ENCODE data around the gene PYGO2.

Gene PYGO2

GRCh38 chr1:154959426-154959780, 2.2 kb downstream of the PYGO2 start:
- no peak for DNase-seq

GRCh38 chr1:154958681-154959425, 2.7 kb downstream of the PYGO2 start:
- DNase-seq: no peak

GRCh38 chr1:154958036-154958435, 3.5 kb downstream of the PYGO2 start:
- DNase-seq: no peak

GRCh38 chr1:154957091-154957657, 4.4 kb downstream of the PYGO2 start:
- no peak for DNase-seq

GRCh38 chr1:154956544-154956941, 5.0 kb downstream of the PYGO2 start:
- no peak for DNase-seq

GRCh38 chr1:154955718-154956543, 5.7 kb downstream of the PYGO2 start, which contains the start of gene PBXIP1:
Gene PBXIP1, minus strand, starts transcription at chr1:154956099. Its CDS starts 2,378 bp downstream, at chr1:154953721.
- DNase-seq: peak; percentile 57

GRCh38 chr1:154955039-154955717, 6.4 kb downstream of the PYGO2 start:
- peak; percentile 59 for DNase-seq

- DNase-seq: no peak
These were observed 7.0 kb downstream of the PYGO2 start for GRCh38 chr1:154954541-154954940.

- DNase-seq: no peak
These were observed 8.0 kb downstream of the PYGO2 start for GRCh38 chr1:154953611-154954038.

- DNase-seq: no peak
These were observed 8.9 kb downstream of the PYGO2 start for GRCh38 chr1:154952664-154953063.

GRCh38 chr1:154951901-154952657, 9.5 kb downstream of the PYGO2 start:
- peak; percentile 73 for DNase-seq

GRCh38 chr1:154948079-154948478, 13.5 kb downstream of the PYGO2 start:
- DNase-seq: no peak

- no peak for DNase-seq
These were observed 15.4 kb downstream of the PYGO2 start for GRCh38 chr1:154945962-154946850.

GRCh38 chr1:154945160-154945961, 16.2 kb downstream of the PYGO2 start:
- no peak for DNase-seq

GRCh38 chr1:154944401-154945159, 17.0 kb downstream of the PYGO2 start:
- DNase-seq: no peak

GRCh38 chr1:154943649-154944400, 17.8 kb downstream of the PYGO2 start:
- DNase-seq: peak; percentile 50

- DNase-seq: no peak
These were observed 20.1 kb downstream of the PYGO2 start for GRCh38 chr1:154941333-154942013.

GRCh38 chr1:154940651-154941194, 20.9 kb downstream of the PYGO2 start:
- DNase-seq: no peak

Measured in stimulated activated CD4-positive, alpha-beta T cell treated with anti-CD3 and anti-CD28 coated beads, Interleukin-4, amount 100 ng/mL, for 1 hour (primary cell).